Kidney tubule cell (primary cell): ENCODE data around the gene MAFF.
"Not testable (repeated sequence)": the region's sequence is repeated elsewhere in the genome, so short reads cannot be mapped to it uniquely, and the experiment has no call there.

Experiments
- DNase-seq: peaks from one replicate; pipeline ENCODE4 v3.0.0-alpha.2; 2018; ENCODE audit warnings: low spot score

Gene MAFF

GRCh38 chr22:38201711-38202436 lies at the start of gene MAFF:
Gene MAFF (plus strand): TSS chr22:38201994. CDS start chr22:38213854, 11,860 bp downstream.
- DNase-seq, result peak; percentile 98

- no peak for DNase-seq
Measured at GRCh38 chr22:38153821-38154562, 47.8 kb upstream of the MAFF start.

GRCh38 chr22:38154563-38154915 lies 47.3 kb upstream of the MAFF start:
- not testable (repeated sequence) for DNase-seq

GRCh38 chr22:38155703-38156102 lies 46.1 kb upstream of the MAFF start:
- DNase-seq, result no peak

GRCh38 chr22:38162881-38163843 lies 38.6 kb upstream of the MAFF start:
- DNase-seq, result no peak

- peak; percentile 66 for DNase-seq
Measured at GRCh38 chr22:38163844-38164550, 37.8 kb upstream of the MAFF start.

- no peak for DNase-seq
Measured at GRCh38 chr22:38164551-38164918, 37.3 kb upstream of the MAFF start.

- no peak for DNase-seq
Measured at GRCh38 chr22:38165922-38166593, 35.7 kb upstream of the MAFF start.

GRCh38 chr22:38167988-38168407 lies 33.8 kb upstream of the MAFF start:
- DNase-seq, result no peak

- DNase-seq, result no peak
Measured at GRCh38 chr22:38169116-38169515, 32.7 kb upstream of the MAFF start.

- DNase-seq, result no peak
Measured at GRCh38 chr22:38170469-38170868, 31.3 kb upstream of the MAFF start.

GRCh38 chr22:38171927-38172831 lies 29.6 kb upstream of the MAFF start:
- no peak for DNase-seq

- DNase-seq, result no peak
Measured at GRCh38 chr22:38172832-38173640, 28.8 kb upstream of the MAFF start.

GRCh38 chr22:38173641-38173906 lies 28.2 kb upstream of the MAFF start:
- no peak for DNase-seq

- DNase-seq, result no peak
Measured at GRCh38 chr22:38174626-38175025, 27.2 kb upstream of the MAFF start.

- DNase-seq, result no peak
Measured at GRCh38 chr22:38175206-38176118, 26.3 kb upstream of the MAFF start.

- DNase-seq, result peak; percentile 87
Measured at GRCh38 chr22:38176170-38176741, 25.5 kb upstream of the MAFF start.

- no peak for DNase-seq
Measured at GRCh38 chr22:38177044-38177443, 24.8 kb upstream of the MAFF start.
